Measurements from ENCODE around the gene PPFIBP1.

DNA sequence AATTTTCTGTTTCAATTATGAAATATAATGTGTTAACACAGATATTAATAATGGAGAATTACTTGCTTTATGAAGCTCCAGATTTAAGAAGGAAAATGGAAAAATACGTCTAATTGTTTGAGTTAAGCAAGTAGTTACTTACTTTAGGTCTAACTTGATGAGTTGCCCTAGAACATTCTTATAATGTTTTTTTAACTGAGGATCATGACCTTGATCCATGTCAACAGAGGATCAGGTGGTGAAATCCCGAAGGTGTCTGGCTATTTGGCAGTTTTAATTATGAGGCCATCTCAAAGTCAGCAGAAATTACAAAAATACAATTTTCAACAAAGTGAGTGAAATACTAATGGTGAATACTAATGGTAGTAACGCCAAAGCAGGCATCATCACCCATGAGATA is 115.3 kb downstream of the PPFIBP1 start:
- TF ChIP-seq, protein P1, sequence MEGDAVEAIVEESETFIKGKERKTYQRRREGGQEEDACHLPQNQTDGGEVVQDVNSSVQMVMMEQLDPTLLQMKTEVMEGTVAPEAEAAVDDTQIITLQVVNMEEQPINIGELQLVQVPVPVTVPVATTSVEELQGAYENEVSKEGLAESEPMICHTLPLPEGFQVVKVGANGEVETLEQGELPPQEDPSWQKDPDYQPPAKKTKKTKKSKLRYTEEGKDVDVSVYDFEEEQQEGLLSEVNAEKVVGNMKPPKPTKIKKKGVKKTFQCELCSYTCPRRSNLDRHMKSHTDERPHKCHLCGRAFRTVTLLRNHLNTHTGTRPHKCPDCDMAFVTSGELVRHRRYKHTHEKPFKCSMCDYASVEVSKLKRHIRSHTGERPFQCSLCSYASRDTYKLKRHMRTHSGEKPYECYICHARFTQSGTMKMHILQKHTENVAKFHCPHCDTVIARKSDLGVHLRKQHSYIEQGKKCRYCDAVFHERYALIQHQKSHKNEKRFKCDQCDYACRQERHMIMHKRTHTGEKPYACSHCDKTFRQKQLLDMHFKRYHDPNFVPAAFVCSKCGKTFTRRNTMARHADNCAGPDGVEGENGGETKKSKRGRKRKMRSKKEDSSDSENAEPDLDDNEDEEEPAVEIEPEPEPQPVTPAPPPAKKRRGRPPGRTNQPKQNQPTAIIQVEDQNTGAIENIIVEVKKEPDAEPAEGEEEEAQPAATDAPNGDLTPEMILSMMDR (IDR thresholded peaks at IDR 0.05) = no peak
- TF ChIP-seq RFX5 (IDR thresholded peaks at IDR 0.05; ENCODE audit: low read length) (no peak), FOXJ3 (CRISPR knock-in tag; IDR thresholded peaks at IDR 0.05) (no peak)

All from SK-N-SH (cell line).